Activated naive CD8-positive, alpha-beta T cell treated with anti-CD3 and anti-CD28 coated beads, Interleukin-2, amount 10 ng/mL, durations not matched to agents 7 days and 5 days (primary cell): ENCODE data around the gene B4GALT4. TPM values are rescaled to one million over a fixed set of nuclear protein-coding genes. Genes with fewer than 3 reads are reported as not detected.
A peak's percentile ranks its signal among the peaks of the same experiment; 100 is the strongest.

ENCODE experiments used
- ATAC-seq: fragments of 150-1000 bp; cut with Tn5 transposase; one replicate; pipeline ENCODE4 v1.10.0; 2021; ENCODE audit warnings: low read depth, moderate library complexity
- POLR2A ChIA-PET: fragments of 350-600 bp; sonication (Branson Sonifier 250); formaldehyde crosslinking; loops from one replicate; lab custom pipeline; 2021; ENCODE audit warnings: antibody characterized with exemption; lab: Charles Lee
- DNase-seq: peaks from one replicate; pipeline ENCODE4 v3.0.0; 2021
- H3K27ac Mint-ChIP-seq: one replicate; pipeline ENCODE4 v1.8.0; 2022; ENCODE audit warnings: mild to moderate bottlenecking, mixed read lengths
- H3K27me3 Mint-ChIP-seq: one replicate; pipeline ENCODE4 v1.8.0; 2022; ENCODE audit warnings: mild to moderate bottlenecking, moderate library complexity, mixed read lengths
- H3K36me3 Mint-ChIP-seq: one replicate; pipeline ENCODE4 v1.8.0; 2021; ENCODE audit warnings: mild to moderate bottlenecking, mixed read lengths
- H3K4me1 Mint-ChIP-seq: one replicate; pipeline ENCODE4 v1.8.0; 2021; ENCODE audit warnings: mixed read lengths
- H3K4me3 Mint-ChIP-seq: one replicate; pipeline ENCODE4 v1.8.0; 2022; ENCODE audit warnings: mild to moderate bottlenecking, moderate library complexity, mixed read lengths
- H3K9me3 Mint-ChIP-seq: one replicate; pipeline ENCODE4 v1.8.0; 2021; ENCODE audit warnings: mixed read lengths
- total RNA-seq, 2 experiments: library from RNA; stranded (reverse); gene quantifications; one replicate each; pipeline ENCODE4 v1.2.3, GENCODE V29; 2021

Gene B4GALT4
- total RNA-seq, 2 experiments from 2014 or later, result 13.8 to 16.3 TPM

DNA sequence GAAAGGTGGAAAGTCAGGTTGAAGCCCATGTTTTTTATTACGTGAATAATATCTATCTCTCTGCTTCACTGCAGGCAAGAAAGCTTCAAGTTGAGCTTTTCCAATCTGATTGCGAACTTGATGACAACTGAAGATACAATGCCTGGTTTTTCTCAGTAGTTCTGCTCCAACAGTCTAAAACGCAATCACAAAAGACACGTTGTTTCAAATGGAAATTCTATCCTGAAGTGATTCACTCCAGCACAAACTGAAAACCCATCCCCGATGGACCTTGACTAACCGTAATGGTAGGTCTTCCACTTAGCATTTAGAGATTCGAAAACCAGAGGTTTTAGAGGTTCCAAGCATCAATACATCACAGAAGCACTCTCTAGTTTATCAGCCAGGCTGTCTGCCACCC, 10.6 kb downstream of the B4GALT4 start:
- Mint-ChIP-seq H3K9me3 (no peaks in the 10 kb centered on the region), H3K27me3 (no peaks in the 10 kb centered on the region), H3K4me3 (no peak overlapping the region), H3K4me1 (peaks cover 7% of the 10 kb centered on the region), H3K36me3 (peaks cover 58% of the 10 kb centered on the region), H3K27ac (no peak overlapping the region)
- no peak for ATAC-seq
- DNase-seq, result no peak
- POLR2A ChIA-PET, result no interaction called here

DNA sequence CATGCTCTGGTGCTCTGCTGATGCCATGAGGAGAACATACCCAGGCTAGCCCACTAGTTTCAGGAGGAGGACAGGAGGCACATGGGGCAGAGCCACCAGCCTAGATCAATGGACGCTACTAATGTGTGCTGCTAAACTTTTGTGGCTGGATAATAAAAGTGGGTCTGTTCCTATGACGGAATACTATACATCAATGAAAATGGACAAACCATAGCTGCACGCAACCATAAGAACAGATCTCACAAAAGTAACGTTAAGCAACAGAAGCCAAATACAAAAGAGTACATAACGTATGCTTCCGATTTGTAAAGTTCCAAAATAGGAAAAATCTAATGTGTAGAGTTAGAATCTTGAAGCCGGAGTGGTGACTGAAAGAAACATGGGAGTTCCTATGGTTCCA, 11.5 kb downstream of the B4GALT4 start:
- Mint-ChIP-seq H3K27ac (no peak overlapping the region), H3K36me3 (peaks cover 51% of the 10 kb centered on the region), H3K4me1 (peaks cover 2% of the 10 kb centered on the region), H3K4me3 (no peak overlapping the region), H3K9me3 (no peaks in the 10 kb centered on the region), H3K27me3 (no peaks in the 10 kb centered on the region)
- DNase-seq (no peak), ATAC-seq (no peak)
- POLR2A ChIA-PET, result no interaction called here

DNA sequence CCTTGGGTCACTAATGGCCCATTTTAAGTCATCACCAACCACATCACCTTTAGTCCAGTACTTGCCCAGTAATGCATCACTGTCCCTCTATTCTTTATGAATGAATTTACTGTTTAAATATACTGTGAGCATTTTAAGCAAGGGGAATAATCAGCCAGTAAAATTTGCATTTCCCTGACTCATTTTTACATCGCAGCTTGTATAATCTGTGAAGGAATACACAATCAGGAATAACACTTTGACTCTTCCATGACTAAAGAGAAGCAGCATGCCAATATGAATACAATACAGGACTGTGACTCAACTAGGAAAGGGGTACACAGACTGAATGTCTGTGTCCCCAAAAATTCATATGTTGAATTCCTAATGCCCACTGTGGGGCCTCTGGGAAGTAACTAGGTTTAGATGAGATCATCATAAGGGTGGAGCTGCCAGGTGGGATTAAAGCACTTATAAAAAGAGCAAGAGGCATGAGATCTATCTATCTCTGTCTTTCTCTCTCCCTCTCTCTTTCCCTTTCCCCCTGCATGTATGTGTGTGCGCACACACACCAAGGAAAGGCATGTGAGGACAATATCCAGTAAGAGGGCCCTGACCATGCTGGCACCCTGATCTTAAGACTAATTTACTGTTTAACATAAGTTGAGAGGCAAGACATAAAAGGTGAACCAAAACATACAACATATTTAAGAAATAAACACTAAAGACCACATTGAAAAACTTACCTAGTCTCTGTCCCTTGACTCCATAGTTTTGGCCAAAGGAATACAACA, 12.1 kb downstream of the B4GALT4 start:
- DNase-seq, result no peak
- H3K4me3 Mint-ChIP-seq, result no peak overlapping the region
- no peaks in the 10 kb centered on the region for H3K27me3 Mint-ChIP-seq
- H3K36me3 Mint-ChIP-seq, result peaks cover 49% of the 10 kb centered on the region
- H3K27ac Mint-ChIP-seq, result no peak overlapping the region
- no peak for ATAC-seq
- H3K4me1 Mint-ChIP-seq, result peaks cover 2% of the 10 kb centered on the region
- H3K9me3 Mint-ChIP-seq, result no peaks in the 10 kb centered on the region
- POLR2A ChIA-PET, result no interaction called here

DNA sequence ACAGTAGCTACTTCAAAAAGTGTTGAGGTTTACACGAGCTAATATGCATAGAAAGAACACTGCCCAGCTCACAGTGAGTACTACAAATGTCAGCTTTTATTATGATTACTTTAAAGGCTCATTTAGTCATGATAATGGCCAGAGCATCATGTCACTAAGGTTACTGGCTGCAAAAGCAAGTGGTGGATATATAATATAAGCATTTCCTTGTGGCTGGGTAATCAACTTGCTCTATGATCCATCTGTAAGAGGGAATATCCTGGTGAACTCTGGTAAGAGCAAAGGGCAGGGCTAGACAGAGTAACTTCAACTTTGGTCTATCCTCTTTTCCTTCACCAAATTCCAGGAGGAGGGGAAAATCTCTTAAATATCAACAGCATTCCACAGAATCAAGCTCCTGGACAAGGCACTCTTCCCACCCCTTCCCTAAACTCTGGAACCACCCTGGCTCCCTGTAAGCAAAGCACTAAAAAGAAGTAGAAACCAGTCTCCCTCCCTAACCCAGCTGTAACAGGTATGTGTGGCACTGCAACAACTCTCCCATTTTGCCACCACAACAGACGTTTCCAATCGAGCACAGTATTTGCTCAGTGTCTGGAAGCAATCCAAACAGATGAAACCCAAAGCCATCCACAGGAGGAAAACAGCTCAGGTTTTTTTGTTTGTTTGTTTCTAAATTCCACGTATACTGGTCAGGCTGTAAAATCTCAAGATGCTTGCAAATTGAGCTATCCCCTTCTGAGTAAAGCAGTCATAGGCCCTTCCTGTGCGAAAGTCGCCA, 13.4 kb downstream of the B4GALT4 start:
- H3K4me1 Mint-ChIP-seq, result peaks cover 2% of the 10 kb centered on the region
- no peaks in the 10 kb centered on the region for H3K9me3 Mint-ChIP-seq
- no peak for DNase-seq
- no peak overlapping the region for H3K27ac Mint-ChIP-seq
- POLR2A ChIA-PET, result no interaction called here
- peaks cover 50% of the 10 kb centered on the region for H3K36me3 Mint-ChIP-seq
- ATAC-seq, result no peak
- H3K4me3 Mint-ChIP-seq, result no peak overlapping the region
- no peaks in the 10 kb centered on the region for H3K27me3 Mint-ChIP-seq

DNA sequence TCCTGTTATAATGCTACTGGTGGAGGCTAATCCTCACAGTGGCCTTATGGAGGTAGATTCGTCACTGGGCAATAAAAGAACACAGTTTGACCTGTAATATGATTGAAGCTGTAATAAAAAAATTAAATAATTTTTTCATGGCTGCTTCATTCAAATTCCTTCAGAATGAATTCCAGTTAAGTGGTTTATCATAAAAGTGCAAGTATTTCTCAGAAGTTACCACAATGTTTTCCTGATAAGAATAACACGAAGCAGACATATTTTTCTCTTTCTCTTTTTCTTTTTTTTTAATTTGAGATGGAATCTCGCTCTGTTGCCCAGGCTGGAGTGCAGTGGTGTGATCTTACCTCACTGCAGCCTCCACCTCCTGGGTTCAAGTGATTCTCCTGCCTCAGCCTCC, 15.6 kb downstream of the B4GALT4 start:
- H3K27me3 Mint-ChIP-seq, result no peaks in the 10 kb centered on the region
- POLR2A ChIA-PET, result interaction anchor here (0.5 kb wide), 1 partner anchor 416 kb away, joined by 3 read pairs; no protein-coding TSS in a partner anchor
- peaks cover 45% of the 10 kb centered on the region for H3K36me3 Mint-ChIP-seq
- DNase-seq, result no peak
- peak overlapping the region; percentile 25 for H3K4me3 Mint-ChIP-seq
- ATAC-seq, result no peak
- H3K4me1 Mint-ChIP-seq, result peaks cover 2% of the 10 kb centered on the region
- no peaks in the 10 kb centered on the region for H3K9me3 Mint-ChIP-seq
- H3K27ac Mint-ChIP-seq, result no peak overlapping the region

DNA sequence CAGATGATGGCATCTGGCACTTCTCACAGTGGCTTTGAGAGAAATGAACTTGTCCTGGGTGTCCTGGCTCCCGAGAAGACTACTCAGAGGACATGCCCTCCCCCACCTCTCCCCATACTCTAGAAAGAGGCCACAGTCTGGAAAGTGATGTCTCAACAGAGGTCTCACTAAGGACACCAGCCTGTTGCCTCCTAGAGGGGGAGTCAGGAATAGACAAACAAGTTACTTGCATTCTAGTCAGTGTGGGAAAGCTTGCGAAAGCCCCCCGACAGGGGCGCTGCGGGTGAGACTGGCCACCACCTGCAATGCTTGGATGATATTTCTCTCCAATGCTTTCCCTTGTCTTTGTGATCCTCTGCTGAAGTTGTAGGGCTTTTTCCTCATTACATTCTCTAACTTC, 17.2 kb downstream of the B4GALT4 start:
- no peak for DNase-seq
- POLR2A ChIA-PET, result no interaction called here
- ATAC-seq, result no peak
- Mint-ChIP-seq H3K27ac (no peak overlapping the region), H3K27me3 (no peaks in the 10 kb centered on the region), H3K4me3 (no peak overlapping the region), H3K9me3 (no peaks in the 10 kb centered on the region), H3K4me1 (peaks cover 10% of the 10 kb centered on the region), H3K36me3 (peaks cover 42% of the 10 kb centered on the region)

DNA sequence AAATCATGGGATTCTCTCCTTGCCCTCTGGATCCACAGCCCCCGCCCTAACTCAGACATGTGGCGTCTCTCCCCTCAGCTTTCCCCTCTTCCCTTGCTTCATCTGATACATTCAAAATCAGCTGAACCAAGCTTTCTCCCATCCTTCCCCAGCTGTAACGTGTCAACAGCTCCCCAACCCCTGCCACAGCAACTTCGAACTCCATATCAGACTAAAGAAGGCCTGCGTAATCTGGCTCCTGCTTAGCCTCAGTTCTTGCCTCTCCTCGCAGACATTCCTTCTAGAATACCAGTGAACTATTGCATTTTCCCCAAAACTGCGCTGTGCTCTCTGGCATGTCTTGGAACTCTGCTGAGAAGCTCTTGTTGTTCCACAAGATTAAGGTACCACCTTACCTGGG, 18.3 kb downstream of the B4GALT4 start:
- no peak overlapping the region for H3K27ac Mint-ChIP-seq
- peaks cover 36% of the 10 kb centered on the region for H3K36me3 Mint-ChIP-seq
- H3K27me3 Mint-ChIP-seq, result no peaks in the 10 kb centered on the region
- no peaks in the 10 kb centered on the region for H3K9me3 Mint-ChIP-seq
- POLR2A ChIA-PET, result no interaction called here
- peaks cover 11% of the 10 kb centered on the region for H3K4me1 Mint-ChIP-seq
- H3K4me3 Mint-ChIP-seq, result no peak overlapping the region
- ATAC-seq, result no peak
- DNase-seq, result no peak

DNA sequence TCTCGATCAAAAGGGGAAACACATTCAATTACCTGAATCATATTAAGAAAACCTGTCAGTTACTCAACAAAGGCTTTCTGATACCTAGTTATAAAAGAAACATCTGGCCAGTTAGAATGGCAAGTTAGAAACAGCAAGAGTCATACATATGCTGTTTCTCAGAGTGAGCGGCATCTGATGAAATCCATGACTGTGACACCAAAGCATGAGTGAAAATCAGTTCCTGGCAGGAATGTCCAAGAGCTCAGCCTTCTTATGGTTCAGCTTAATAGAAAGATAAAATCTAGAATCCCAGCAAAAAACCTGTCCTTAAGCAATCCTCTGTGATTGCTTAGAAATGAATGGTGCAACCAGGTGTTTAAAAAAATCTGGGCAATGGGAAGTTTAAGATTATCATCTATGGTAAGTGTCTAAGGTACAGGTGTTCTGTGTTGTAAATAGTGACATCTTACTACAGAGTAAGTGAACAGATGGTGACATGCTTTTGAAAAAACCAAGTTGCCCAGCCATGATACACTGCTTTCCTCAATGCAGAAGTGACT, 18.8 kb downstream of the B4GALT4 start:
- ATAC-seq (no peak), DNase-seq (no peak)
- no peak overlapping the region for H3K27ac Mint-ChIP-seq
- H3K9me3 Mint-ChIP-seq, result no peaks in the 10 kb centered on the region
- H3K4me1 Mint-ChIP-seq, result peaks cover 11% of the 10 kb centered on the region
- H3K27me3 Mint-ChIP-seq, result no peaks in the 10 kb centered on the region
- POLR2A ChIA-PET, result no interaction called here
- peaks cover 40% of the 10 kb centered on the region for H3K36me3 Mint-ChIP-seq
- no peak overlapping the region for H3K4me3 Mint-ChIP-seq

DNA sequence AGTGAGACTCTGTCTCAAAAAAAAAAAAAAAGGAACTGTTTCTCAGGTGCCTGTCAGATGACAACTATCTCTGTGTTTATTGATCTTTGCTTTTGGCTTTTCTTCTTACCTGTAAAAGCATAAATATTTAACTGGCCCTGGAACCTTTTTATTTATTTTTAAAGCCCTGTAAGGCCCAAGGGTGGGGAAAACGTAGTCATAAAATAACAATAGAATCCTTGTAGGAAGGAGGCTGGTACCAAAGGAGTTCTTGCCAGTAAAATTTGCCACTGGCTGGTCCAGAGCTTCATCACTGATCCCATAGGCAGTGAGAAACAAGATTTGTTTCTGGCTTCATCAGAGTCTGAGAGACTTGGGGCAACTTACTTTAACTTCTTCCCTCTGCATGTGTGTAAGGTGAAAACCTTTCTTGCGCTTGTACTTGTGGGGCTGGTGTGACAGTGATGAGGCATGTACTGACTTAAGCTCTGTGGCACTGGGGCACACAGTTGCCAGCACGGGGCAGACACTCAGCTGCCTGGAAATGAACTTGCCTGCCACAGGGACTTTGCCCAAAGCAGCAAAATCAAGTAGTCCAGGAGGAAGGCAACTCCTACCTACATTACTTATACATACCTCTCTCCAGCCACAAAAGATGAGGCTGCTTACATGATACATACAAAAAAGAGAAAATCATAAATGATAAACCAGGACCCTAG, 19.6 kb downstream of the B4GALT4 start:
- H3K27ac Mint-ChIP-seq, result peak overlapping the region; percentile 16
- peaks cover 36% of the 10 kb centered on the region for H3K36me3 Mint-ChIP-seq
- H3K27me3 Mint-ChIP-seq, result no peaks in the 10 kb centered on the region
- no peaks in the 10 kb centered on the region for H3K9me3 Mint-ChIP-seq
- no peak for ATAC-seq
- no peak overlapping the region for H3K4me3 Mint-ChIP-seq
- POLR2A ChIA-PET, result no interaction called here
- DNase-seq, result no peak
- H3K4me1 Mint-ChIP-seq, result peaks cover 11% of the 10 kb centered on the region

DNA sequence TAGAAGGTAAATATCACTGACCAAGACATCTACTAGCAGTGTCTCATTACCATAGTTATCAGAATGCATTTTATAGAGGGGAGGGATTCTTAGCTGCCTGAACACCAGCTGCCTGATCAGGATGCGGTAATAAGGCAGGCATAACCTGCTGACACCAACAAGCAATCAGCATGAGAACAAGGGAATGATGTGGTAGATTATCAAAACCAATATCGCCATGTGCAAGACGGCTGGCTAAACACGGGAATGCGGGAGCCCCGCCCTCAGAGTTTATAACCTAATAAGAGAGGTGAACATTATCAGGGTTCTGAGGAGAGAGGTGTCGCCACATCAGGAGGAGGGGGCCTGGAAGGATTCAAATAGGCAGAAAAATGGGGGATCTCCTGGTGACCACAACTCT, 20.5 kb downstream of the B4GALT4 start:
- no peak for DNase-seq
- Mint-ChIP-seq H3K36me3 (peaks cover 44% of the 10 kb centered on the region), H3K27ac (peak overlapping the region; percentile 43), H3K4me1 (peaks cover 10% of the 10 kb centered on the region), H3K27me3 (no peaks in the 10 kb centered on the region), H3K9me3 (no peaks in the 10 kb centered on the region), H3K4me3 (no peak overlapping the region)
- POLR2A ChIA-PET, result no interaction called here
- no peak for ATAC-seq

DNA sequence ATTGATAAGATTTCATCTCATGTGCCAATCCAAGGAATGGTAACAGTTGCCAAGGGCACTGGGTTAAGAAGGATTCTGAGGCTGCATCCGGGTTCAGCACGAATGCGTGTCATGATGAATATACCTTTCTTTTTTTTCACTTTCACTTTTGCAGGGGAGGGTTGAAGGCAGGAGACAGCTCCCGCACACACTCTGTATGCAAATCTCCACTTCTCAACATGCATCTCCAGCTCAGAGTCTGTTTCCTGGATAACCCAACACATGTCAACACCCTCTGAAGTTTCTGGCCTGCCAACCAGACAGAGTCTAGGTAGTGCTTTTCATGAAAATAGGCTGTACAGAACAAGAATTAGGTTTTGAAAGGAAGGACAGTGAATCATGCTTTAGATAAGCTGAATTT, 21.6 kb downstream of the B4GALT4 start:
- ATAC-seq (peak; percentile 95), DNase-seq (no peak)
- no peaks in the 10 kb centered on the region for H3K9me3 Mint-ChIP-seq
- H3K4me1 Mint-ChIP-seq, result peaks cover 10% of the 10 kb centered on the region
- peak overlapping the region; percentile 64 for H3K4me3 Mint-ChIP-seq
- POLR2A ChIA-PET, result interaction anchor here (1.0 kb wide), 1 partner anchor 22 kb away, joined by 3 read pairs; the partner anchor contains the start of gene B4GALT4
- H3K27ac Mint-ChIP-seq, result peak overlapping the region; percentile 78
- H3K27me3 Mint-ChIP-seq, result no peaks in the 10 kb centered on the region
- H3K36me3 Mint-ChIP-seq, result peaks cover 47% of the 10 kb centered on the region

DNA sequence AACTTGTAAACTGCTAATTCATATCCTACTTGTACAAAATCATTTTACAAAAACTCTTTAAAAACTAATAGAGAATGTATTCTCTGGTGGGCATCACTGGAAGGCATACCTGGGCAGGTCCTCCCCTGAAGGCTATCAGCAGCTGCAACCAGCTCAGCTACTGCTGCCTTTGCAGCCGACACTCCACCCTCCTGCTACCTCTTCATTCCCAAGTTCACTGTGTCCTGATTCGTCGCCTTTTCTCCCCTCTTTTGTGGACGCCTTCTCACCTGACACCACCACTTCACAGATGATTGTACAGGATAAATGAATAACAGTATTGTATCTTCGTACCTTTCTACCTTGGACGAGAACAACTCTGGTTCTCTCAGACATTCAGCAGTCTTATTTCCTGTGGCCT, 28.9 kb downstream of the B4GALT4 start:
- POLR2A ChIA-PET, result interaction anchor here (0.6 kb wide), 1 partner anchor 10 kb away, joined by 3 read pairs; no protein-coding TSS in a partner anchor
- H3K4me3 Mint-ChIP-seq, result no peak overlapping the region
- H3K4me1 Mint-ChIP-seq, result peaks cover 10% of the 10 kb centered on the region
- H3K36me3 Mint-ChIP-seq, result peaks cover 52% of the 10 kb centered on the region
- ATAC-seq, result no peak
- no peak overlapping the region for H3K27ac Mint-ChIP-seq
- no peak for DNase-seq
- no peaks in the 10 kb centered on the region for H3K9me3 Mint-ChIP-seq
- H3K27me3 Mint-ChIP-seq, result no peaks in the 10 kb centered on the region

DNA sequence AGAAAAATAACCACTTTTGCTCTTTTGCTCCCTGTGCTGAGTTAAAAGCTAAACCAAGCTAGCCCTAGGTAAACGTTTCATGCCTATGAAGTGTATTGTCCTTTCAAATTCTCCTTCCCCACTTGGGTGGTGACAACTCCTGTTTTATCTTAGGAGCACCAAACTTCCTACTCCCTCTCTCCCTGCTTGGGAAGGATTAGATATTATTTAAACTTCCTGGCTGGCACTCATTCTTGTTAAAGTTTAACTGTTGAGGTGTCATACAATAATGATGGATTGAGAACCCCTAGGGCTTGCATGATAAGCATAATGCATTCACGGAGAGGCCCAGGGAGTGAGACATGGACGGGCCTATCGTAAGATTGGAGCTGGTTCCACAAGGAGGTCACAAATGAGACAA, 29.5 kb downstream of the B4GALT4 start:
- no peak overlapping the region for H3K4me3 Mint-ChIP-seq
- no peak for DNase-seq
- H3K27ac Mint-ChIP-seq, result no peak overlapping the region
- H3K36me3 Mint-ChIP-seq, result peaks cover 52% of the 10 kb centered on the region
- no peaks in the 10 kb centered on the region for H3K9me3 Mint-ChIP-seq
- no peak for ATAC-seq
- peaks cover 13% of the 10 kb centered on the region for H3K4me1 Mint-ChIP-seq
- POLR2A ChIA-PET, result no interaction called here
- H3K27me3 Mint-ChIP-seq, result no peaks in the 10 kb centered on the region
